ENCODE results near the gene CFAP99. TPM values are rescaled to one million over a fixed set of nuclear protein-coding genes. Genes with fewer than 3 reads are reported as not detected.
"Not testable (repeated sequence)": the region's sequence is repeated elsewhere in the genome, so short reads cannot be mapped to it uniquely, and the experiment has no call there.

CFAP99 gene
- total RNA-seq, 3 donors from 2014 or later, result 0.15 to 2.0 TPM; not detected in 1

GRCh38 chr4:2461246-2461960, 42.6 kb downstream of the CFAP99 start:
- Histone ChIP-seq H3K27ac (no peak overlapping the region), H3K36me3 (no peaks in the 10 kb centered on the region), H3K9me3 (no peaks in the 10 kb centered on the region), H3K4me3 (no peak overlapping the region), H3K27me3 (no peaks in the 10 kb centered on the region), H3K4me1 (peaks cover 0 to 5% of the 10 kb centered on the region in 2 donors)
- intact Hi-C loops (cut with DNase I; ENCODE audit: low total_unique reads), result no loop called here
- no peak for DNase-seq (ENCODE audit: low spot score in 2 of 2)
- TF ChIP-seq CTCF (IDR thresholded peaks at IDR 0.05) (no peak), POLR2AphosphoS5 (IDR thresholded peaks at IDR 0.05) (no peak), POLR2A (IDR thresholded peaks at IDR 0.05) (no peak)

DNA sequence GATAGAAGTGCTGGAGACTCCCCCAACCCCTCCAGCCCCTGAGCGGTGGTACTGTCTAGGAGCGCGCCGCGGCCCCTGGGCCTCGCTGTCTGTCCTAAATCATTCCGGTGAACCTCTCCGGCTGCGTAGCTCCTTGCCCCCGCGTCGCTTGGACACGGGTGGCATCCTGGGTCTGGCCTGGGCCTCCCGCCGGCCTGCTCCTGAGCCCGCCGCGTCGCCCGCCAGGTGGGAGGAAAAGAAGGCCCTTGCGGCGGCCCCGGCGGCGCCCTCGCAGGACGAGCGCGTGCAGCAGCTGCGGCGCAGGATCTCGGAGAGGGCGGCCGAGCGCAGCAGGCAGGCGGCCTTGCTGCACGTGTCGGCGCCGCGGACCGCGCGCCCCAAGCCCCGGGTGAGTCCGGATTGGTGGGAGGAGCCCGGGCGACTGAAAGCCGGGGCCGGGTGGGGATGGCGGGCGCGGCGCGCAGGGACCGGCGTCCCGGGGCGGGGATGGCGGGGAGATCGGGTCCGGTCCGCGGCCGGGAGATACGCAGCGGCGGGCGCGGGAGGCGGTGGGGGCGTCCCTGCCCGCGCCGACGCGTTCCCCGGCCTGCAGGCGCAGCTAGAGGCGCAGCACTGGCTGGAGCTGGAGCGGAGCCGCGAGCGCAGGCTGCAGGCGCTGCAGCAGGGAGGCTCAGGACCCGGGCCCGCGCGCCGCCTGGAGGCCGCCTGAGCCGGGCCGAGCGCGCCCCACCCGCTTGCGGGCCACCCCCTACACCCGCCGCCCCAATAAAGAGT, 43.6 kb downstream of the CFAP99 start:
- peak in 1 of 2 donors; percentile 19 for DNase-seq (ENCODE audit: low spot score in 2 of 2)
- TF ChIP-seq CTCF (IDR thresholded peaks at IDR 0.05), result peak in 1 of 3 donors; percentile 32
- TF ChIP-seq POLR2A (IDR thresholded peaks at IDR 0.05), result no peak
- Histone ChIP-seq H3K27me3 (no peaks in the 10 kb centered on the region), H3K36me3 (no peaks in the 10 kb centered on the region), H3K4me1 (peaks cover 0 to 5% of the 10 kb centered on the region in 2 donors), H3K9me3 (no peaks in the 10 kb centered on the region), H3K27ac (no peak overlapping the region), H3K4me3 (peak overlapping the region; percentile 44 to 70 (median 60))
- intact Hi-C loops (cut with DNase I; ENCODE audit: low total_unique reads), result no loop called here

- H3K9me3 ChIP-seq, result no peaks in the 10 kb centered on the region
- intact Hi-C loops (cut with DNase I; ENCODE audit: low total_unique reads), result no loop called here
- H3K27me3 ChIP-seq, result no peaks in the 10 kb centered on the region
- no peaks in the 10 kb centered on the region for H3K36me3 ChIP-seq
- peaks cover 3 to 9% of the 10 kb centered on the region in 2 donors for H3K4me1 ChIP-seq
- TF ChIP-seq POLR2A (IDR thresholded peaks at IDR 0.05), result no peak
- no peak for TF ChIP-seq CTCF (IDR thresholded peaks at IDR 0.05)
- no peak for TF ChIP-seq POLR2AphosphoS5 (IDR thresholded peaks at IDR 0.05)
- no peak overlapping the region for H3K27ac ChIP-seq
- H3K4me3 ChIP-seq, result peak overlapping the region; percentile 44 to 70 (median 60)
- DNase-seq (ENCODE audit: low spot score in 2 of 2), result no peak
These were observed 44.4 kb downstream of the CFAP99 start for GRCh38 chr4:2462992-2463762.

DNA sequence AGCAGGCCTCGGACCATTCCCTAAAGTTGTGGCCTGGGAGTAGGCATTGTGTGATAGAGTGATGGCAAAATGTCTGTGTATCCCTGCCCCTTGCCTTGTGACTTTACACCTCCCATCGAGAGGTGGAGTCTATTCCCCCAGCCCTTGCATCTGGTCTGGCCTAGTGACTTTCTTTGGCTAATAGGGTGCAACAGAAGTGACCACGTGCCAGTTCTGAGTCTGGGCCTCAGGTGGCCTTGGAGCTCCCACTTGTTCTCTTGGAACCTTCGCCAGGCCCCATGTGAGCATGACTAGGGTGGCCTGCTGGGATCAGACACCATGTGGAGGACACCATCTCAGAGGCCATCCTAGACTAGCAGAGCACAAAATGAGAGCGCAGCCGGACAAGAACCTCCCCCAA, 46.3 kb downstream of the CFAP99 start:
- no peak overlapping the region for H3K4me3 ChIP-seq
- no peaks in the 10 kb centered on the region for H3K9me3 ChIP-seq
- TF ChIP-seq CTCF (IDR thresholded peaks at IDR 0.05), result no peak
- TF ChIP-seq POLR2A (IDR thresholded peaks at IDR 0.05), result no peak
- TF ChIP-seq POLR2AphosphoS5 (IDR thresholded peaks at IDR 0.05), result no peak
- no peaks in the 10 kb centered on the region for H3K36me3 ChIP-seq
- H3K27me3 ChIP-seq, result no peaks in the 10 kb centered on the region
- no peak overlapping the region for H3K27ac ChIP-seq
- peaks cover 3 to 9% of the 10 kb centered on the region in 2 donors for H3K4me1 ChIP-seq
- intact Hi-C loops (cut with DNase I; ENCODE audit: low total_unique reads), result no loop called here
- DNase-seq (ENCODE audit: low spot score in 2 of 2), result no peak

- H3K27ac ChIP-seq; H3K9me3 ChIP-seq; intact Hi-C loops (cut with DNase I; ENCODE audit: low total_unique reads); H3K4me3 ChIP-seq; H3K4me1 ChIP-seq; H3K27me3 ChIP-seq; DNase-seq (ENCODE audit: low spot score in 2 of 2); H3K36me3 ChIP-seq: not testable (repeated sequence)
These were observed 46.8 kb downstream of the CFAP99 start for GRCh38 chr4:2465544-2465943.

All from breast epithelium (tissue), 4 donors.